HepG2 (cell line): ENCODE results near the gene BPGM. TPM values are rescaled to one million over a fixed set of nuclear protein-coding genes. Genes with fewer than 3 reads are reported as not detected.
A peak's percentile ranks its signal among the peaks of the same experiment; 100 is the strongest.

Experiments used
- ATAC-seq: fragments of 200-7000 bp; cut with Tn5 transposase; 3 replicates; pipeline ENCODE4 v1.9.1; 2020; ENCODE audit warnings: mild to moderate bottlenecking, moderate library complexity
- BruUV-seq: library from RNA; stranded (reverse); fragments of 400-500 nt; replicated peaks from 2 replicates; lab custom pipeline; 2021; lab: Mats Ljungman, UMichigan
- CTCF ChIA-PET: fragments of 300-600 bp; formaldehyde crosslinking; extraction: SDS; loops from one replicate; lab custom pipeline; 2021; ENCODE audit warnings: low total read pairs, inconsistent platforms, low intra/inter-chr PET ratio; lab: Yijun Ruan, JAX
- POLR2A ChIA-PET: fragments of 350-600 bp; sonication (Branson Sonifier 250); formaldehyde crosslinking; loops from one replicate; lab custom pipeline; 2020; ENCODE audit warnings: antibody characterized with exemption, inconsistent platforms; lab: Yijun Ruan, JAX
- DNase-seq: peaks from one replicate; pipeline ENCODE4 v3.0.0-alpha.2; 2015; ENCODE audit warnings: low spot score
- FAIRE-seq: peaks from 3 replicates; lab custom pipeline; 2011; peaks lifted over from hg19 to GRCh38; lab: Jason Lieb, UNC
- H2AFZ ChIP-seq: one replicate; pipeline ENCODE4 v1.6.1; 2011; ENCODE audit warnings: low read length, inconsistent platforms
- H3K27ac ChIP-seq: fragments of 300-600 bp; 3 replicates; pipeline ENCODE4 v1.8.0; 2011; ENCODE audit warnings: mixed run types, mild to moderate bottlenecking, mixed read lengths, low read length, inconsistent platforms; ENCODE audit not compliant: insufficient read depth; ENCODE audit errors: extremely low read length
- H3K27me3 ChIP-seq, 2 experiments: fragments of 200-600 bp in 1 of 2; 2 replicates in 1 of 2; 3 replicates in 1 of 2; pipeline versions ENCODE4 v1.6.0 to v1.8.0; 2011; ENCODE audit warnings: low read length in 2 of 2, mild to moderate bottlenecking in 2 of 2, moderate library complexity in 2 of 2, inconsistent platforms in 1 of 2; ENCODE audit not compliant: insufficient read depth in 2 of 2, control insufficient read depth in 1 of 2
- H3K36me3 ChIP-seq, 2 experiments: fragments of 200-600 bp in 1 of 2; replicated peaks in 1 of 2; 2 replicates in 1 of 2; 3 replicates in 1 of 2; pipeline versions ENCODE4 v1.5.1 to v1.8.0; 2011; ENCODE audit warnings: low read length in 2 of 2, inconsistent platforms in 1 of 2; ENCODE audit not compliant: insufficient read depth in 2 of 2, control insufficient read depth in 1 of 2
- H3K4me1 ChIP-seq: 2 replicates; pipeline ENCODE4 v1.5.1; 2012; ENCODE audit warnings: low read length, inconsistent platforms; ENCODE audit not compliant: insufficient read depth
- H3K4me2 ChIP-seq: 2 replicates; pipeline ENCODE4 v1.6.0; 2011; ENCODE audit warnings: low read depth, low read length, inconsistent platforms
- H3K4me3 ChIP-seq, 3 experiments: fragments of 200-600 bp in 1 of 3; sonication (generic), shearing (Covaris generic) in 1 of 3; replicated peaks in 1 of 3; 2 replicates each; pipeline ENCODE4 v1.5.1; 2011 to 2016; ENCODE audit warnings: low read length in 3 of 3, inconsistent platforms in 2 of 3, low read depth in 2 of 3, mild to moderate bottlenecking in 2 of 3, control low read depth in 1 of 3, mixed read lengths in 1 of 3; ENCODE audit not compliant: insufficient read depth in 1 of 3
- H3K79me2 ChIP-seq: one replicate; pipeline ENCODE4 v1.6.1; 2011; ENCODE audit warnings: low read length, inconsistent platforms; ENCODE audit not compliant: insufficient read depth
- H3K9ac ChIP-seq: 2 replicates; pipeline ENCODE4 v1.6.0; 2011; ENCODE audit warnings: mild to moderate bottlenecking, low read depth, low read length, inconsistent platforms; ENCODE audit not compliant: insufficient read depth
- H3K9me3 ChIP-seq: 2 replicates; pipeline ENCODE4 v1.5.1; 2012; ENCODE audit warnings: mild to moderate bottlenecking, low read length
- H4K20me1 ChIP-seq: 2 replicates; pipeline ENCODE4 v1.6.0; 2011; ENCODE audit warnings: inconsistent platforms, mild to moderate bottlenecking, low read length, moderate library complexity; ENCODE audit not compliant: insufficient read depth
- GATA4 ChIP-seq: sonication (generic); IDR thresholded peaks from 2 replicates; pipeline ENCODE4 v1.6.1; 2016; ENCODE audit warnings: antibody characterized with exemption, low read depth, borderline replicate concordance
- NFE2L2 ChIP-seq: fragments of 150-350 bp; IDR thresholded peaks from 2 replicates; pipeline ENCODE4 v1.6.1; 2014; ENCODE audit warnings: low read length
- NONO ChIP-seq, 2 experiments: fragments of 450-650 bp in 1 of 2; sonication (generic) in 1 of 2; formaldehyde crosslinking in 1 of 2; IDR thresholded peaks in 1 of 2; conservative IDR thresholded peaks in 1 of 2; 2 replicates each; pipeline versions ENCODE4 v1.6.1 to v1.8.0; 2017 to 2022; ENCODE audit warnings: mild to moderate bottlenecking in 1 of 2, missing genetic modification reagents in 1 of 2, moderate library complexity in 1 of 2
- ZIK1 ChIP-seq: sonication (generic); formaldehyde crosslinking; IDR thresholded peaks from 2 replicates; pipeline ENCODE4 v1.5.0; 2020; ENCODE audit warnings: mild to moderate bottlenecking, low read depth, missing genetic modification reagents, borderline replicate concordance
- ZNF350 ChIP-seq: sonication (generic); formaldehyde crosslinking; IDR thresholded peaks from 2 replicates; pipeline ENCODE4 v1.4.0; 2020; ENCODE audit warnings: mild to moderate bottlenecking, low read depth, missing genetic modification reagents, borderline replicate concordance
- in situ Hi-C: cut with HindIII; loops from 2 replicates; pipeline ENCODE4 v1.10.0; 2017; ENCODE audit warnings: low pct_unique_long_range_greater_than_20kb; ENCODE audit not compliant: extremely low pct_ligation_motif_present
- intact Hi-C: fragments of 100-400 bp; cut with micrococcal nuclease; formaldehyde crosslinking; loops from one replicate; pipeline ENCODE4 v1.10.0; 2022; ENCODE audit not compliant: unreplicated experiment
- polyA plus RNA-seq, 8 experiments: library from polyadenylated mRNA; depleted of rRNA in 3 of 8; stranded (reverse) in 7 of 8; unstranded in 1 of 8; fragments of >200 nt; fragmentation: Illumina TruSeq in 4 of 8; extraction: Trizol in 4 of 8; gene quantifications; 2 replicates each; pipeline versions ENCODE4 v1.2.1 to v1.2.3, GENCODE V29; 2011 to 2016; ENCODE audit warnings: low read depth in 4 of 8, missing spikeins in 1 of 8, mixed read lengths in 1 of 8; ENCODE audit not compliant: insufficient read depth in 1 of 8
- total RNA-seq, 5 experiments: library from RNA; depleted of rRNA; stranded (reverse); fragments of >200 nt; fragmentation: Illumina TruSeq; extraction: Trizol; gene quantifications; 2 replicates each; pipeline ENCODE4 v1.2.3, GENCODE V29; 2016; ENCODE audit warnings: low read depth in 1 of 5

Gene BPGM
- total and polyA plus RNA-seq, 2 of the 13 experiments (the other 11 are each of a cell fraction or from before 2014, with no cell fraction given), result 4.0 to 7.5 TPM

DNA sequence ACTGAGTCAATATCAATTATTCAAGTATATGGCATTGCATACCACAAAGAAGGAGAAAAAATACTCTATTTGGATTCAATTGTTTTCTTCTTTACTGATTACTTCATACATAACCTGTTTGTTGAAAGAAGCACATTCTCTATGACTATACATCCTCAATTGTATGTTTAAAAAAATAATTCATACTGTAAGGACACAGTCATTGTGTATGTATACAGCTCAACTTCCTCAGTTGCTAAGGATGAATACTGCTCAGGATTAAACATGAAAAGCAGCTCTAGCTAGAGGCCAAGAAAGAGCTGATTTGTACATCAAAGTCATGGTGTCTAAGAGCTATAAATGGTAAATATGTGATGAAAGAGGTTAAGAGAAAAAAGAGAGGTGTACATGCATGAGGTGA is 15.8 kb upstream of the BPGM start (continued):
- TF ChIP-seq GATA4 (no peak), ZNF350 (CRISPR knock-in tag) (no peak), NONO (IDR thresholded peaks at IDR 0.05) (no peak), NONO (CRISPR knock-in tag; conservative IDR thresholded peaks at IDR 0.05) (no peak)

DNA sequence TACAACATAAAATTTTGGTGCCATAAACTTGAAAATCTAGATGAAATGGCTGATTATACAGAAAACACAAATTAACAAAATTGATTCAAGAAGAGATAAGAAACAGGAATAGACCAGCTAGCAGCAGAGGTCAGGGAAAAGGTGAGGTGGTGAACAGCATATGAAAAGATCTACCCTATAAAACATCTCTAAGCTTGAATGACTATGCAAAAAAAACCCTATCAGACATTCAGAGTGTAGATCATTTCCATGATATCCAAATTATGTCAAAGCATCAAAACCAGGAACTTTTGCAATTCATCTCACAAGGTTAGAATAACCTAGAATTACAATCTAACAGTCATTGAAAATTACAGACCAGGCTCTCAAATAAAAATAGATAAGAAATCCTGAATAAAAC is 14.6 kb upstream of the BPGM start:
- no TSS peak for BruUV-seq
- Histone ChIP-seq H3K36me3 (no peaks in the 10 kb centered on the region), H3K4me3 (no peak overlapping the region), H3K79me2 (no peaks in the 10 kb centered on the region), H3K27ac (no peak overlapping the region), H3K9me3 (no peaks in the 10 kb centered on the region), H3K27me3 (no peaks in the 10 kb centered on the region), H3K9ac (no peak overlapping the region), H2AFZ (no peak overlapping the region), H3K4me1 (no peaks in the 10 kb centered on the region), H3K4me2 (no peak overlapping the region), H4K20me1 (no peaks in the 10 kb centered on the region)
- intact Hi-C loops (loop anchor here (2.0 kb wide), 3 partner anchors 69 to 311 kb away; no protein-coding TSS in a partner anchor), in situ Hi-C loops (loop anchor here (5.0 kb wide), 1 partner anchor 70 kb away; no protein-coding TSS in a partner anchor)
- CTCF ChIA-PET, result interaction anchor here (0.9 to 2.2 kb wide), 3 partner anchors 69 to 322 kb away, joined by 4 to 14 read pairs (median 8); no protein-coding TSS in a partner anchor
- ATAC-seq, result no peak
- no peak for DNase-seq
- no peak for FAIRE-seq
- POLR2A ChIA-PET, result interaction anchor here (2.0 kb wide), 1 partner anchor 14 kb away, joined by 5 read pairs; no protein-coding TSS in a partner anchor
- no peak for TF ChIP-seq ZIK1
- peak; percentile 64 for TF ChIP-seq NFE2L2
